Upper lobe of left lung (tissue), 4 donors: ENCODE measurements around the gene CD33.

ENCODE experiments used
- CTCF ChIP-seq, 6 experiments: fragments of 450-650 bp in 4 of 6; fragments of 200-600 bp in 2 of 6; sonication (generic) in 2 of 6; IDR thresholded peaks; one replicate each; pipeline ENCODE4 v1.5.1; 2016 to 2019; ENCODE audit warnings: antibody characterized with exemption in 6 of 6
- EP300 ChIP-seq, 4 donors: sonication (generic); formaldehyde crosslinking; IDR thresholded peaks; one replicate each; pipeline ENCODE4 v1.5.1; 2017; ENCODE audit warnings: antibody characterized with exemption in 4 of 4, control low read depth in 2 of 4
- POLR2A ChIP-seq, 4 donors: fragments of 450-650 bp; IDR thresholded peaks; one replicate each; pipeline ENCODE4 v1.5.1; 2016 to 2017; ENCODE audit warnings: antibody characterized with exemption in 4 of 4, mild to moderate bottlenecking in 2 of 4

- TF ChIP-seq POLR2A (IDR thresholded peaks at IDR 0.05) = no peak
- no peak for TF ChIP-seq CTCF (IDR thresholded peaks at IDR 0.05)
- TF ChIP-seq EP300 (IDR thresholded peaks at IDR 0.05) = no peak
These were observed 5.6 kb upstream of the CD33 start for GRCh38 chr19:51219307-51219706.
